MM.1S (cell line): ENCODE results near the gene OBSCN.

Experiments
- CTCF ChIP-seq: fragments of 300-600 bp; sonication (generic); IDR thresholded peaks from 2 replicates; pipeline ENCODE4 v1.5.1; 2016; ENCODE audit warnings: antibody characterized with exemption, low read length, mixed read lengths
- EZH2phosphoT487 ChIP-seq: fragments of 300-600 bp; sonication (generic); IDR thresholded peaks from 2 replicates; pipeline ENCODE4 v1.6.1; 2018; ENCODE audit warnings: antibody characterized with exemption, low read length

DNA sequence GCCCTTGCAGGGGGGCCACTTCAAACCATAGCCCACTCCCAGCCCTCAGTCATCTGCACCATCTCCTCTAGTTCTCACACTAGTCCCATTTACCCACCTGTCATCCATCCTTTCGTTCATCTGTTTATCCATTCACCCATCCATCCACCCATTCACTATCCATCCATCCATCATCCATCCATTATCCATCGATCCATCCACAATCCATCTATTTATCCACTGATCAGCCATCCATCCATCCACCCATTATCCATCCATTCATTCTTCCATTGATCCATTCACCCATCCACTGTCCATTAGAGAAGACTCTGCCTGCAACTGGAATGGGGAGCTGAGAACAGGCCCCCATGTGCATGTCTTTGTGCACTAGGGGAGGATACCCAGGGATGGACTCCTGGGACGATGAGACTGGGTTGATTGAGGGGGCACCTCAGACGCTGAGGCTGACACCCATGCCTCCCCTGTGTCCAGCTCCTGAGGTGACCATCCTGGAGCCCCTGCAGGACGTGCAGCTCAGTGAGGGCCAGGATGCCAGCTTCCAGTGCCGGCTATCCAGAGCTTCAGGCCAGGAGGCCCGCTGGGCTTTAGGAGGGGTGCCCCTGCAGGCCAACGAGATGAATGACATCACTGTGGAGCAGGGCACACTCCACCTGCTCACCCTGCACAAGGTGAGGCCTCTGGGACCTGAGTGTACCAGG, 100.9 kb downstream of the OBSCN start:
- TF ChIP-seq EZH2phosphoT487 (no peak), CTCF (no peak)
